HUDEP-2 (cell line): ENCODE measurements around the gene MAD2L2.

Experiments used
- DNase-seq, 76 experiments: peaks; one replicate each; lab custom pipeline; 2025; ENCODE audit not compliant: unreplicated experiment in 76 of 76; lab: John Stamatoyannopoulos, UW

The MAD2L2 gene

DNA sequence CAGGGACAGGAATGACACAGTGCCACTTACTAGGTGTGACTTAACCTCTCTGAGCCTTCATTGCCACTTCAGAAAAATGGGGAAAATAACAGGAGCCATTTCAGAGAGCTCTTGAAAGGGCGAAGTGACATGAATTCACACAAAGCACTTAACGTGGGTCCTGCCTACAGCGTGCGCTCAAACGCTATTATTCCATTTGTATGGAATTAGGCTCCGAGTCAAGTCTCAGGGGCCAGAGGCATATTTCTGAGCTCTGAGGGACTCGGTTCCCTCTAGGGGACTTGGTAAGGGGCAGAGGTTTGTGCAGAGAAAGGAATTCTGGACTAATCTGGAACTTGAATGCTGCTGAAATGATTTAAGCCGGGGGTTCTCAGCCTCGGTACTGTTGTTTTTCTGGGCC lies 24.6 kb upstream of the MAD2L2 start:
- DNase-seq: no peak

DNA sequence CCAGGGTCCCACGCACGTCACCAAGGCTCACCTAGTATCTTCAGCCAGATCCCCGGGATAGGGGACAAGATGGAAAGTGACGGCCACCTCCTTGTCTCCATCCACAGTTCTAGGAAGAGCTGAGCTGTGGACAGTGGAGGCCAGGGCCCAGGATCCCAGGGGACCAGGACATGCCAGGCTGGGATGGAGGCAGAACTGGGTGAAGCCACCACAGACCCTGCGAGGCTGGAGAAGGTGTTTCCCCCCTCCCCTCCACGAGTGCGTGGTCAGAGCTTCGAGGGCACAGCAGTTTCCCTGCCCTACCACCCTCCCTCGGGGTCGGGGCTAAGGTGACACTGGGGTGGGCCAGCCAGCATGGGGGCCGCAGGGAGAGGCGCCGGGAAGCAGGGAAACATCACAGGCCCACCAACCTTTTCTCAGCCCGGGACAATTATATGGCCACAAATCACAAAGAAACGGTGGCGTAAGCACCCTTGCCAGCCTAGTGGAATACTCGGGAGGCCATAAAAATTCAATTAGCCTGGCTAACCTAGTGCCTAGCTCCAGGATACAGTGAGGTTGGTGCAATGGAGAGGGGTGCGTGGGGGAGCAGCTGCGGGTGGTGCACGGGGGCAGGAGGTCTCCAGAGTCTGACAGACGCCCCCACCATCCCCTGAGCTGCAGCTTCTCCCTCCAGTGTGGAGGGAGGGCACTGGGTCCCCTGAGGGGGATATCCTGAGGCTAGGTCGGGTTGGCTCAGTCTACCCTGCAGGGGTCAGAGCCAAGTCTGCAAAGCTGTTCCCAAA lies 23.9 kb upstream of the MAD2L2 start:
- DNase-seq: no peak

DNA sequence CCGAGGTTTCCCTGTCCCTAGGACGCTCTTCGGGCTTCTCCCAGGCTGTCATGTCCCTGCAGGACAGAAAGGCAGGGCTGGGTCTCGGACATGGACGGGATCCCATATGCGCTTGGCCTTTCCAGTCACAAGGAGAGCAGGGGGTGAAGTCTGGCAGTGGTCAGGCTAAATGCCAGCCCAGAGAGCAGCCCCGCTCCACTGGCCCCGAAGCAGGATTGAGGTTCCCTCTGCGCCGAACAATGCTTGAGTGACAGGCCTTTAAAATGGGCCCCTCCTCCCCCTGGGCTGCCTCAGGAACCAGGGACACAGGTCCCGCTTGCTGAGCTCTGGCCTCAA lies 23.2 kb upstream of the MAD2L2 start:
- DNase-seq: no peak

DNA sequence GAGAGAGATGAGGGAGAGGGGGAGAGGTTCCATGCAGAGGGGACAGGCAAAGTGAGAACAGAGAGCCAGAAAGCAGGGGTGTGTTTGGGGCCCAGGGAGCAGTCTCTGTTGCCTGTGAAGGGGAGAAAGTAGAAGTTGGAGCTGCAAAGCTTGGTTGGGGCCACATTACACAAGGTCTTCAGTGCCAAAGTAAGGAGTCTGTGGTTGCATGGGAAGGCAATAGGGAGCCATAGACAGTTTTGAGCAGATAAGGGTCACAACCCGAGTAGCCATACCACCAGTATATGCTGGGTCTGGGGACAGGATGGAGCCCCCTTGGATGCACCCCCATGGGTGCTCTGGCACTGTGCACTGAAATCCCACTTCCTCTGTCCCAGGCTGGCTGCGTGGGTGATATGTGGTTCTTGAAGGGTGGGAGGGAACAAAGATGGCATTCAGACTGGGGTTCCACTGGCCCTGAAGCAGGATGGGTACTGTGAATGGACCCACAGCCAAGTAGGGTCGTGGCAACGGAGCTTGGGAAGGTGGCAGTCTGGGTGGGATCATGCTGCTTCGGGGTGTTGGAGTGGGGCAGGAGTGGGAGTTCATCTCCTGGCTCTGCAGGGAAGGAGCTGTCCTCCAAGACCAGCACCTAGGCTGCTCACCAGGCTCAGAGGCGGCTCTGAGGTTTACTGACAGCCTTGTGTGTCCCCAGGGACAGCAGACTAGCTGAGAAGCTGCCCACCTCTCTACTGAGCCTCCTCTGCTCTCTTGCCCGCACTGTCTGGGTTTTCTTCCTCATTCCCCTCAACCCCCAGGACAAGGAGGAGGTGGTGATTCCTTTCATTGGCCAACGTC lies 22.6 kb upstream of the MAD2L2 start:
- DNase-seq: no peak

DNA sequence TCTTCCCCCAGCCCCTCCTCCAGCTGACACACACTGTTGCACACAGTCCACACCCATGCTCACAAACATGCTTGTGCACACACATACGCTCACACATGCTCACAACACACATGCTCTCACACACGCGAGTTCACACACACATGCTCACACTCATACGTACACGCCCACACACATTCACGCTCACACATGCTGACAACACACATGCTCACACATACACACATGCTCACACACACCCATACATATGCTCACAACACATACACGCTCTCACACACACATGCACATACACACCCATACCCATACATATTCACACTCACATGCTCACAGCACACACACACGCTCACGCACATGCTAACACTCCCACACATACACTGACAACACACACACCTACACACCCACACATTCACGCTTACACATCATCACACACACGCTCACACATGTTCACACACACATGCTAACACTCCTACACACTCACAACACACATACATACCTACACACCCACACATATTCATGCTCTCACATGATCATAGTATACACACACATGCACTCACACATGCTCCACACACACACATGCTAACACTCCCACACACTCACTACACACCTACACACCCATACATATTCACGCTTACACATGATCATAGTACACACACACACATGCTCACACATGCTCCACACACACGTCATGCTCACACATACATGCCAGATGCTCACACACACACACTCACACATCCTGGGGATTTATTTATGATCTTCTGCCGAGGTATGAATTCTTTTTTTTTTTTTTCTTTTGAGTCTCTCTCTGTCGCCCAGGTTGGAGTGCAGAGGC lies 21.2 kb upstream of the MAD2L2 start:
- DNase-seq: no peak

DNA sequence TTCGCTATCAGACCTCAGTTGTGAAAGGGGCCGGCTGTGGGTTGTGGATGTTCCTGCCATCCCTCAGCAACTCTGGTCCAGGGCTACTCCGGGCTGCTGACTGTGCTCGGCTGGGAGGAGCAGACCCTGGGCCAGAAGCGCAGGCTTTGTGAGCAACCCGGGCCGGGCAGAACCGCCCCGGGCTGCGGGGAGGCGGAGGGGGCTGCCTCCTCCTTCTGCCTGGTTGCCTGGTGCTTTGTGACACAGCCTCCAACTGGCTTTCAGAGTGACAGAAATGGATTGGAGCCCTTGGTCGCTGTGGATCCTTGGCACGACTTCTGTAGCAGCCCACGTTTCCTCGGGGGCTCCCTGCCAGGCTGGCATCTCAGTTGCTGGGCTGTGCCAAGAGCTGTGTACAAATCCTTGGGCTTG lies 20.6 kb upstream of the MAD2L2 start:
- no peak for DNase-seq

DNA sequence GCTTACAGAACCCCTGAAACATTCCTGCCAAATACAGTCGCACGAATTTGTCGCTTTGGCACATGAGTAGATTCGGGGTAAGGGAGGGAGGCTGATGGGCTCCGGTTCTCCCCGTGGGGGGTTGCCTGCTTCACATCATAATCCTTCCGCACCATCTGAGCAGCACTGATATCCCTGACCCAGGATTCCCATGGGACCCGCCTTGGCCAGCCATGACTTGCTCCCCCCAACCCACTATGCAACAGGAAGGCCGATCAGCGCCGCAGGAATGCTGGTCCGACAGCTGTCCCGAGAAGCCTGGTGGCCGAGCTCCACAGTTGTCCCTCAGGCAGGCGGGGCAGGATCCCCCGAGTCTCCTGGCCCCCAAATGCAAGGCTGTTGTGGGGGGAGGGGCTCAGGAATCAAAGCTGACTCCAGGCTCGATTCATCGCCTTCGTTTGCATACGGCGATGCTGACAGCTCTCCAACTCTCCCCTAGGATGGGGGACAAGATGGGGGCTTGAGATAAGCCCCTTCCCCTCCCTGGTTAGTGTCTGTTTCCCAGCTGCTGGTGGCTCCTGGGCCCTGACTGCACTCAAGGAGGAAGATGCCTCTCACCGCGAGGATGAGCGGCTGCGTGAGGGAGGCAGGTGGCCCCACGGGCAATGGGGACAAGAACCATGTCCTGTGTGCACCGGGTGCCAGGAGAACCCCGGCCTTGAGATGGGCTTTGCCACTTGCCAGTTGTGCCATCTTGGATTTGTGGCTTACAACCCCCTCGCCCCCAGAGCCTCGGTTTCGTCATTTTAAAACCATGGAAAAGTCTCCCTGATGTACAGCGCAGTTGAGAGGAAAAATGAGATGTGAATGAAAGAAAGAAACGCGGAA lies 19.9 kb upstream of the MAD2L2 start:
- no peak for DNase-seq

DNA sequence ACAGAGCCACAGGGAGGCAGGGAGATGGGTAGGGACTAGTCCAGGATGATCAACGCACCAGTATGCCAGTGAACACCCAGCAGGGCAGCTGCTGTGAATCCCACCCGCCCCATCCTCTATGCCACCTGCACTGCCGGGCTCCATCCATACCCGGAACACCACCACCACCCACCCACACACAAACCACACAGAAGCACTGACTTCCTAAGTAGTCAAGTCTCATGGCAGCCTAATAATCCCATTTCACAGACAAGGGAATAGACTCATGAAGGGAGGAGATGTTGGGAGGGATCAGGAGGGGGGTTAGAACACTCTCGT lies 16.9 kb upstream of the MAD2L2 start:
- no peak for DNase-seq

DNA sequence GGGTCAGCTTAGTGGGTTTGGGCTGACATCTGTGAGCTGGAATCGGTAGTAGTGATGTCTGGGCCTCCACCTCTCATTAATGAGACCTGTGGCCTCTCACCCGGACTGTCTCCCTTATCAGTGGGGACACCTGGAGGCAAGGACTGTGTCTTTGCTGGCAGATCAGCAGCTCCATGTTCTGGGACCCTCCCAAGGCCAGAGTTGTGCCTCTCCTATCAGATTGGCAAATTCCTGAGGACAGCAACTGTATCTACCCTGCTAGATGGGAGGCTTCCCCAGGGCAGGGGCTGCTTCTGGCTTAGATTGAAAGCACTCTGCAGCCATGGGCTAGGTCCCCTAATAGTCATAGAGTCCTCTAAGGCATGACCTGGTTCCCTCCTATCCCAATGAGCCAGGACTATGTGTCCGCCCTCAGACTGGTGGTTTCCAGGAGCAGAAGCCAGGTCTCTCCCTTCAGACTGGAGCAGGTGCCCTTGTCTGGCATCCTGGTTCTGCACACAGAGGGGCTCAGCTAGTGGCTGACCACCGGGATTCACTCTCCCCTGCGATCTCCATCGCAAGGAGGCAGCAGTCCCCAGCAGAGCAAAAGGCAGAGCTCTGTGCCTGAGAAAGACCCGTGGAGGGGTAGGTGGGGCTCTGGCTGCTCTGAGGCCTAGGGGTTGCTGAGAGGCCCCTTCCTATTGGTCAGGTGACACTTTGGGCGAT lies 16.4 kb upstream of the MAD2L2 start:
- DNase-seq: peak in 51 of 76 experiments; percentile 3 to 73 (median 35)

DNA sequence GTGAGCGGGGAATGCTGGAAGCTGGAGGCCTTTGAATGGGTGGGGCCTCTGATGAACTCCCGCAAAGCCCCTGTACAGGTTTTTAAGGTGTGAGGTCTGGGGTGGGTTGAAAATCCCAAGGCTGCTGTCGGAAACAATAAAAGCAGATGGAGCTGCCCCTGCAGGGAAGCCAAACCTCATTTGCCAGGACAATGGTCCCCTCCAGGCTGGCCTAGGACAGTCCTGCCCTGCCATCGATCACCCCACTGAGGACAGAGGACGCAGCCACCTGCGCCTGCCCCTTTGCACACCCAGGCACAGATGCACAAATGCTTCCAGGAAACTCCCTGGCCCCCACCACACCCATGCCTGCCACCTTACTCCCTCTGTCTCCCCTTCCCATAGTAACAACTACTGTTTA lies 14.9 kb upstream of the MAD2L2 start:
- no peak for DNase-seq

DNA sequence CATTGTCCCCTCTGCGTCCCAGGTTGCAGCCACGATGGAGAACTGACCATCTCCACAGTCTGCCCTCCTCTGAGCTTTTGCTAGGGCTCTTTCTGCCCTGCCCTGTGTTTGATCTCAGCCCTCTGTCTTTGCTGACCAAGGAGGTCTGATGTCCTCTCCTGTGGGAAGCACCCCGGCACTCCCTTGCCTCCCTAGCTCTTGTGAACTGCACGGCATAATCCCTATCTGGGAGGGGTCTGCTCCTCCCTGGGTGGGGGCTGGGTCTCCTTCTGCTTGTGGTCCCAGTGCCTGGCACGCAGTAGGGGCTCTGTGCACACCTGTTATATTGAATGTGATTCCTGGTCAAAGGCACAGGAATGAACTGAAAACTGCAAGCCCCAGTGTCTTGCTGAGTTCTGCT lies 13.0 kb upstream of the MAD2L2 start:
- DNase-seq: no peak

DNA sequence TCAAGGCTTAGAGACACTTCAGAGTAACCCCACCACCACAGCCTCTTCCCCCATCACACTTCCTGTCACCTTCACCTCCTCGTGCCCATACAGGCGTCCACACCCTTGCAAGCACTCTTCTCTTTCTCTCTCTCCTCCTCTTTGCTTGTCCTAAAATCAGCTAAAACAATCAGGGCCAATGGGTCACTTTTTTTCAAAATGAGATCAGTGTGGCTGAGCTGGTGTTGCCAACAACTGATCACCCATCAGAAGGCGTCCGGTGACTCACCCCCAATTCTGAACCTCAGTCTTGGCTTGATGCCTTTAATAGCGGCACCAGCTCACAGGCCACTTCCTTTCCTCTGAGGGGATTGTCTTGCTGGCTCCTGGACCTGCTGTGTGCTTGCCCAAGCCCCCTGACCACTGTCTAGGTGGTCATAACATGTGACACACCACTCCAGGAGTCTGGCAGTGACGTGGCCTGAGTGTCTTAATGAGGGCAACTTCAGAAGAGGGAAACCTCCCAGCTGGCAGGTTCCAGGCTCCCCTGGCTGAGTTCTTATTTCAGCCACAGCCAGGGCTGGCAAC lies 12.2 kb upstream of the MAD2L2 start:
- peak in 59 of 76 experiments; percentile 10 to 80 (median 40) for DNase-seq

DNA sequence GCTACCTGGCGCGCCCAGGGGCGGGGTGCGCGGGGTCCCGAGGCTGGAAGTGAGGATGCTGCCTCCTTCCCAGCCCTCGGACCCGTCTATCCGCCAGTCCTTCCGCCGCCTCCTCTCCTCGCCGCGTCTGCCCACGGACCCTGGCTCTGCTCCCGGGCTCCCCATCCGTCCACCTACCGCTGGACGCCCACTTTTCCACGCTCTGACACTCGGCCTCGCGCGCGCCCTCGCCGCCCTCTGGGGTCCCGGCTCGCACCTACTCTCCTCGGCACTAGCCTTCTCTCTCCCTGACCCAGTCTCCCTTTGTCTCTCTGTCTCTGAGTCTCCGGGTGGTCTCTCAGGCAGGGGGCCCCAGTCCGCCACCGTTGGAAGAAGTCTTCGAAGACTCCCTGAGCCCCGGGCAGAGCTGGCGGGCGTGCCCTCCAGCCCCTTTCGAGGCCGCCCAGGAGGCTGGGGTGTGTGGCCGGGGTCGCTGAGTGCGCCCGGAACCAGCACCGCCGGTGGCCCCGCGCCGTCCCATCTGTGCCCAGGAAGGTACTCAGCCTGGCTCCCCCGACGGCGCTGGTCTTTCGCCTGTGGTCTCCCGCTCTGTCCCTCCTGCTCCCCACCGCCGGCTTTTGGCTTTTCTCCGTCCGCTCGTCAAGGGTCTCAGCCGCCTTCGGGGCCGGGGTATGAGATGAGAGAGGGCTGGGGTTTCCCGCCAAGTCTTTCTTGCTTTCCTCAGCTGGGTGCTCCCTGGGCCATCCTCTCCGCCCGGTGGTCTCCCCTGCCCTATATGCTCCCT lies 11.2 kb upstream of the MAD2L2 start:
- no peak for DNase-seq

DNA sequence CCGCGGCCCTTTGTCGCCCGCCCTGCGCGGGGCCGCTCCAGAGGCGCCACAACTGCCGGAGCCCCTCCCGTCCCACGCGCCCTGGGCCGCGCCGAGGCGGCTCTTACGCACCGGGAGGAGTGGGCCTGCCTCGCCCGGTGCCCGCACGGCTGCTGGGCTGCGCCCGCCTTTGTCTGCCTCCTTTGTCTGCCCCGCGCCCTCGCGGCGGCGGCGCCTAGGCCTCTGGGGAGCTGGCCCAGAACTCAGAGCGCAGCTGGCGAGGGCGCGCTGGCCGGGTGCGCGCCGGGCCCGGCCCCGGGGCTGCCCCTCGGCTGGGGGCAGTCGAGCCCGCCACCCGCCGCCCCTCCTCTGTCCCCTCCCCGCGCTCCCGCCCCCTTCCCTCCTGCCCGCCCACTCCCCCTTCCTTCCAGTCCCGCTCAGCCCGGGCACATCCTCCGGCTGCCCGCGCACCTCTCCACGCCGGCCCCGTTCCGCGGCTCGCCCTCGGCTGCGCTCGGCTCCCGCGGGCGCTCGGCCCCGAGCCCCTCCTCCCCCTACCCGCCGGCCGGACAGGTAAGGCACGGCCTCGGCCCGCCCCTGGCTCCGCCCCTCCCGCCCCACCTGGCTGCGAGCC lies 10.5 kb upstream of the MAD2L2 start, which contains the start of gene DRAXIN:
Gene DRAXIN, plus strand, starts transcription at position 409 of the 613 bp plus-strand sequence. CDS start 14,549 bp downstream, outside the sequence.
- DNase-seq: no peak

DNA sequence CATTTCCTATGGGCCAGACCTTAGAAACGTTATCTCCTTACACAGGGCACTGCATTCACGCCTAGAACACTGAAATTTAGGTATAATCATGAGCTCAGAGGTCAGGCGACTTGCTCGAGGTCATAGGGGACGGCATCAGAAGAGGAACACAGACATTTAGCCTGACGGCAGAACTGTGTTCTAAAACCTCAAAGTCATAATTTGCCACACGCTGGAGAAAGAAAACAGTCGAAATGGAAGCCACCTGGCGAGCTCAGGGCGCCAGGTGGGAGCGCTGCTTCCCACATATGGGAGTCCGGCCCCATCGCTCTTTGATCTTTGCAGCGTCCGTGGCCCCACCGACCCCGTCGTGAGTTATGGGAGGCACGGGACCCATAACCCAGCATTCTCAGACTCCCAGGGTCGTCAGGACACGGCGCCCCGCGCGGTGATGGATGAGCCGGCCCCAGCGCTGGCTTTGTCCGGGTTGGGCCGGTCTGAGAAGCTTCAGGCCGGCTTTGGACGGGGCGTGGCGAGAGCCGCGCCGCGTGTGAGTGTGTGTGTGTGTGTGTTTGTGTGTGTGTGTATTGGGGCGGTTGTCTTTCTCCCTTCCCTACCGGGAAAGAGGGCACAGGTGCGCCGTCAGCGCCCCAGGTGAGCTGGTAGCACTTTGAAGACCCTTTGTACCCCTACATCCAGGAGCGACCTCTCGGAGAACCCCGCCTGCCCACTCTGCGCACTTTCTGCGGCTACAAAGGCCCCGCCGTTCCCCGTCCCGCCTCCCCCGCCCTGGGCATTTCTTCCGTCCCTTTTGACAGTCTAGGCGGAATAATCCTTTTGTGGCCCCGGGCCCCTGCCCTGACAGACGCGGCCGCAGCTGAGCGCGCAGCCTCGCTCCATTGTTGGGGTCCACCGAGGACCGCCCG lies 9.7 kb upstream of the MAD2L2 start:
- no peak for DNase-seq

DNA sequence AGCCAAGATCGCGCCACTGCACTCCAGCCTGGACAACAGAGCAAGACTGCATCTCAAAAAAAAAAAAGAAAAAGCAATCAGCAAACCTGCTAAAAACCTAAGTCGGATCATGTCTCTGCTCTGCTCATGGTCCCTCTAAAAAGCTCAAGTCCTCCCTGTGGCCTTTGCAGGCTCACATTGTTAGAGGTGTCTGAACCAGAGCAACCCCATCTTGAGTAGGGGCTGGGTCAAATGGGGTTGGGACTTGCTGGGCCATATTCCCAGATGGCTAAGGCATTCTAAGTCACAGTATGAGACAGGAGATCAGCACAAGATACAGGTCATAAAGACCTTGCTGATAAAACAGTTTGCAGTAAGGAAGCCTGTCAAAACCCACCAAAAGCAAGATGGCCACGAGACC lies 7.6 kb upstream of the MAD2L2 start:
- DNase-seq: no peak

DNA sequence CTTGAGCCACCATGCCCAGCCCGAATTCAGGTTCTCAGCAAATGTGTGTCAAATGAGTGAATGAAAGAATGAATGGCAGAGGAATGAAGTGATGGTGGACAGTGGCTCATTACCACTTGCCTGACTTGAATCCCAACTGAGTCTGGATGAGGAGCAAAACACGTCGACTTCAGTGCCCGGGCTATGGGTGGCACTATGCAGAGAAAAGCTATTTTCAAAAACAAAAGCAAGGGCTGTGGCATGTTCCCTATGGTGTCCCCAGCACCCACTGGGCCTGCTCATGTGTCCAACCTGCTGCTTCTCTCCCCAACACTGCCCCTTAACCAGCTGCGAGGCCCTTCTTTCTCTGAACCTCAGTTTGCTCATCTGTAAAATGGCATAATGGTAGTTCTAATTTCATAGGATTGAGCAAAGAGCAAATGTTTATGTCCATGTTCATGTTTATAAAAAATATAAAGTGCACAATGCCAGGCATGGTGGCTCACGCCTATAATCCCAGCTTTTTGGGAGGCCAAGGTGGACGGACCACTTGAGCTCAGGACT lies 4.3 kb upstream of the MAD2L2 start:
- DNase-seq: peak in 1 of 76 experiments; percentile 16
